Neural progenitor cell (in vitro differentiated cells): Measurements from ENCODE around the gene WDR7. TPM values are rescaled to one million over a fixed set of nuclear protein-coding genes. Genes with fewer than 3 reads are reported as not detected.

ENCODE experiments used
- DNase-seq: peaks from one replicate; pipeline ENCODE4 v3.0.0-alpha.2; 2016; ENCODE audit warnings: low spot score
- H2AFZ ChIP-seq: fragments of 200-600 bp; sonication (generic); replicated peaks from 2 replicates; pipeline ENCODE4 v1.6.1; 2016; ENCODE audit warnings: antibody characterized with exemption
- H3F3A ChIP-seq: fragments of 200-600 bp; sonication (generic); 2 replicates; pipeline ENCODE4 v1.6.1; 2016; ENCODE audit warnings: antibody characterized with exemption, low read depth
- H3K27ac ChIP-seq: fragments of 200-600 bp; sonication (generic); 2 replicates; pipeline ENCODE4 v1.5.1; 2016; ENCODE audit warnings: mild to moderate bottlenecking
- H3K27me3 ChIP-seq: fragments of 200-600 bp; sonication (generic); 2 replicates; pipeline ENCODE4 v1.6.1; 2016; ENCODE audit warnings: mild to moderate bottlenecking, moderate library complexity
- H3K36me3 ChIP-seq: fragments of 200-600 bp; sonication (generic); 2 replicates; pipeline ENCODE4 v1.5.1; 2016
- H3K4me1 ChIP-seq: fragments of 200-600 bp; sonication (generic); 2 replicates; pipeline ENCODE4 v1.6.1; 2016; ENCODE audit warnings: mixed run types
- H3K4me2 ChIP-seq: fragments of 200-600 bp; sonication (generic); 2 replicates; pipeline ENCODE4 v1.6.1; 2016
- H3K4me3 ChIP-seq: fragments of 200-600 bp; sonication (generic); 2 replicates; pipeline ENCODE4 v1.5.1; 2016
- H3K79me2 ChIP-seq: fragments of 200-600 bp; sonication (generic); 2 replicates; pipeline ENCODE4 v1.6.1; 2016; ENCODE audit warnings: low read depth
- H3K9ac ChIP-seq: fragments of 200-600 bp; sonication (generic); 2 replicates; pipeline ENCODE4 v1.6.1; 2016
- H3K9me3 ChIP-seq: fragments of 200-600 bp; sonication (generic); 2 replicates; pipeline ENCODE4 v1.5.1; 2016; ENCODE audit warnings: low read depth
- H4K20me1 ChIP-seq: fragments of 200-600 bp; sonication (generic); 2 replicates; pipeline ENCODE4 v1.6.1; 2016; ENCODE audit warnings: low read depth
- H3K27ac Mint-ChIP-seq: 3 replicates; pipeline ENCODE4 v1.8.0; 2021; ENCODE audit warnings: mixed read lengths
- H3K27me3 Mint-ChIP-seq: 2 replicates; pipeline ENCODE4 v1.8.0; 2022; ENCODE audit warnings: low read depth, mild to moderate bottlenecking, inconsistent platforms, moderate library complexity, mixed read lengths; ENCODE audit not compliant: insufficient read depth
- H3K36me3 Mint-ChIP-seq: 3 replicates; pipeline ENCODE4 v1.8.0; 2021; ENCODE audit warnings: mixed read lengths
- H3K4me1 Mint-ChIP-seq: 3 replicates; pipeline ENCODE4 v1.8.0; 2021; ENCODE audit warnings: mixed read lengths
- H3K4me3 Mint-ChIP-seq: 3 replicates; pipeline ENCODE4 v1.8.0; 2021; ENCODE audit warnings: mild to moderate bottlenecking, moderate library complexity, mixed read lengths
- H3K9me3 Mint-ChIP-seq: 3 replicates; pipeline ENCODE4 v1.8.0; 2020; ENCODE audit warnings: mixed read lengths
- CTCF ChIP-seq: fragments of 200-600 bp; sonication (generic); IDR thresholded peaks from 2 replicates; pipeline ENCODE4 v1.5.1; 2017; ENCODE audit warnings: antibody characterized with exemption, mild to moderate bottlenecking
- EZH2 ChIP-seq: fragments of 200-600 bp; sonication (generic); IDR thresholded peaks from 2 replicates; pipeline ENCODE4 v1.6.1; 2017; ENCODE audit warnings: antibody characterized with exemption, mild to moderate bottlenecking, moderate library complexity
- EZH2phosphoT487 ChIP-seq: fragments of 200-600 bp; sonication (generic); IDR thresholded peaks from 2 replicates; pipeline ENCODE4 v1.6.1; 2017; ENCODE audit warnings: antibody characterized with exemption
- total RNA-seq: library from RNA; depleted of rRNA; stranded (reverse); fragments of >200 nt; gene quantifications from 2 replicates; pipeline ENCODE4 v1.2.3, GENCODE V29; 2015; ENCODE audit warnings: low replicate concordance

The WDR7 gene
- total RNA-seq, 1 donor from 2014 or later: 12.3 TPM

- H3K27me3 Mint-ChIP-seq: no peaks in the 10 kb centered on the region
- H3K9me3 ChIP-seq: no peaks in the 10 kb centered on the region
- H2AFZ ChIP-seq: no peak overlapping the region
- no peaks in the 10 kb centered on the region for H4K20me1 ChIP-seq
- no peak overlapping the region for H3K4me2 ChIP-seq
- H3K4me1 ChIP-seq: no peaks in the 10 kb centered on the region
- no peak for DNase-seq
- no peak overlapping the region for H3K27ac Mint-ChIP-seq
- H3K4me1 Mint-ChIP-seq: no peaks in the 10 kb centered on the region
- peaks cover 3% of the 10 kb centered on the region for H3K9me3 Mint-ChIP-seq
- no peak overlapping the region for H3K9ac ChIP-seq
- H3K36me3 ChIP-seq: no peaks in the 10 kb centered on the region
- H3K36me3 Mint-ChIP-seq: no peaks in the 10 kb centered on the region
- no peak overlapping the region for H3K4me3 ChIP-seq
- H3K79me2 ChIP-seq: no peaks in the 10 kb centered on the region
- no peak for TF ChIP-seq EZH2
- no peak for TF ChIP-seq EZH2phosphoT487
- no peak for TF ChIP-seq CTCF
- H3F3A ChIP-seq: no peaks in the 10 kb centered on the region
- H3K4me3 Mint-ChIP-seq: no peak overlapping the region
- H3K27me3 ChIP-seq: no peaks in the 10 kb centered on the region
- no peak overlapping the region for H3K27ac ChIP-seq
Observed at GRCh38 chr18:56851774-56852173, 200.6 kb downstream of the WDR7 start.

- DNase-seq: no peak
- Histone ChIP-seq H3K4me1 (no peaks in the 10 kb centered on the region), H3K27ac (no peak overlapping the region), H3K4me3 (no peak overlapping the region), H3K4me2 (no peak overlapping the region), H3K9me3 (no peaks in the 10 kb centered on the region), H3K79me2 (no peaks in the 10 kb centered on the region), H3K9ac (no peak overlapping the region), H3K27me3 (no peaks in the 10 kb centered on the region), H4K20me1 (no peaks in the 10 kb centered on the region), H3K36me3 (no peaks in the 10 kb centered on the region), H2AFZ (no peak overlapping the region), H3F3A (no peaks in the 10 kb centered on the region)
- Mint-ChIP-seq H3K9me3 (no peaks in the 10 kb centered on the region), H3K36me3 (no peaks in the 10 kb centered on the region), H3K4me1 (no peaks in the 10 kb centered on the region), H3K27ac (no peak overlapping the region), H3K27me3 (no peaks in the 10 kb centered on the region), H3K4me3 (no peak overlapping the region)
- no peak for TF ChIP-seq EZH2
- TF ChIP-seq EZH2phosphoT487: no peak
- no peak for TF ChIP-seq CTCF
Observed at GRCh38 chr18:56853961-56854360, 202.8 kb downstream of the WDR7 start.

- Mint-ChIP-seq H3K27me3 (no peaks in the 10 kb centered on the region), H3K4me3 (no peak overlapping the region), H3K9me3 (no peaks in the 10 kb centered on the region), H3K4me1 (peaks cover 9% of the 10 kb centered on the region), H3K27ac (no peak overlapping the region), H3K36me3 (no peaks in the 10 kb centered on the region)
- no peaks in the 10 kb centered on the region for H3K27me3 ChIP-seq
- H3K9ac ChIP-seq: no peak overlapping the region
- no peaks in the 10 kb centered on the region for H3K4me1 ChIP-seq
- H3K4me2 ChIP-seq: no peak overlapping the region
- no peaks in the 10 kb centered on the region for H4K20me1 ChIP-seq
- TF ChIP-seq EZH2 (no peak), CTCF (no peak), EZH2phosphoT487 (no peak)
- no peaks in the 10 kb centered on the region for H3K79me2 ChIP-seq
- no peak overlapping the region for H3K27ac ChIP-seq
- peaks cover 4% of the 10 kb centered on the region for H3F3A ChIP-seq
- no peak for DNase-seq
- no peak overlapping the region for H3K4me3 ChIP-seq
- no peaks in the 10 kb centered on the region for H3K36me3 ChIP-seq
- no peak overlapping the region for H2AFZ ChIP-seq
- H3K9me3 ChIP-seq: no peaks in the 10 kb centered on the region
Observed at GRCh38 chr18:56861244-56861643, 210.1 kb downstream of the WDR7 start.
